ENCODE data around the gene SNAP91. TPM values are rescaled to one million over a fixed set of nuclear protein-coding genes. Genes with fewer than 3 reads are reported as not detected.

The SNAP91 gene
- total and polyA plus RNA-seq, 12 donors = 0.11 to 20.1 (median 3.3) TPM; not detected in 2

- 84 to 94% (median 88%) methylated on average over 2 of the region's 2 CpGs for WGBS, 4 donors
- no peak overlapping the region for H3K27ac ChIP-seq
- TF ChIP-seq CTCF (IDR thresholded peaks at IDR 0.05) (no peak), POLR2A (IDR thresholded peaks at IDR 0.05) (no peak)
- no peak for DNase-seq
- H3K9me3 ChIP-seq (replicated peaks in 1 of 3) = no peaks in the 10 kb centered on the region
- no peak overlapping the region for H3K4me3 ChIP-seq
- H3K4me1 ChIP-seq (replicated peaks in 1 of 2) = no peaks in the 10 kb centered on the region
- intact Hi-C loops (cut with DNase I) = no loop called here
- no peaks in the 10 kb centered on the region for H3K36me3 ChIP-seq (replicated peaks in 1 of 2)
- no peaks in the 10 kb centered on the region for H3K27me3 ChIP-seq
These were observed 14.0 kb upstream of the SNAP91 start for GRCh38 chr6:83722876-83723275.

- no peaks in the 10 kb centered on the region for H3K36me3 ChIP-seq (replicated peaks in 1 of 2)
- 75 to 82% (median 77%) methylated on average over 15 of the region's 15 CpGs for WGBS, 4 donors
- H3K27ac ChIP-seq = no peak overlapping the region
- no peak overlapping the region for H3K4me3 ChIP-seq
- intact Hi-C loops (cut with DNase I) = no loop called here
- no peaks in the 10 kb centered on the region for H3K27me3 ChIP-seq
- no peaks in the 10 kb centered on the region for H3K4me1 ChIP-seq (replicated peaks in 1 of 2)
- DNase-seq = no peak
- no peak for TF ChIP-seq CTCF (IDR thresholded peaks at IDR 0.05)
- no peak for TF ChIP-seq POLR2A (IDR thresholded peaks at IDR 0.05)
- no peaks in the 10 kb centered on the region for H3K9me3 ChIP-seq (replicated peaks in 1 of 3)
These were observed 8.9 kb upstream of the SNAP91 start for GRCh38 chr6:83717809-83718208.

GRCh38 chr6:83711958-83712357 is 3.1 kb upstream of the SNAP91 start:
- H3K27me3 ChIP-seq = peaks cover 26% of the 10 kb centered on the region
- no peak overlapping the region for H3K27ac ChIP-seq
- intact Hi-C loops (cut with DNase I) = no loop called here
- TF ChIP-seq CTCF (IDR thresholded peaks at IDR 0.05) (no peak), POLR2A (IDR thresholded peaks at IDR 0.05) (no peak)
- H3K4me1 ChIP-seq (replicated peaks in 1 of 2) = peaks cover 0 to 6% of the 10 kb centered on the region in 2 donors
- no peak for DNase-seq
- H3K36me3 ChIP-seq (replicated peaks in 1 of 2) = no peaks in the 10 kb centered on the region
- H3K4me3 ChIP-seq = no peak overlapping the region
- H3K9me3 ChIP-seq (replicated peaks in 1 of 3) = no peaks in the 10 kb centered on the region

GRCh38 chr6:83709748-83710050 is 798 bp upstream of the SNAP91 start:
- Histone ChIP-seq H3K36me3 (replicated peaks in 1 of 2) (no peaks in the 10 kb centered on the region), H3K4me3 (no peak overlapping the region)

More at GRCh38 chr6:83709748-83710050, 798 bp upstream of the SNAP91 start:
- Histone ChIP-seq H3K9me3 (replicated peaks in 1 of 3) (no peaks in the 10 kb centered on the region), H3K27ac (peak overlapping the region in 1 of 5 donors; percentile 67), H3K4me1 (replicated peaks in 1 of 2) (peaks cover 0 to 6% of the 10 kb centered on the region in 2 donors), H3K27me3 (peaks cover 26% of the 10 kb centered on the region)
- 26 to 37% (median 30%) methylated on average over 8 of the region's 8 CpGs for WGBS, 4 donors
- intact Hi-C loops (cut with DNase I) = no loop called here
- TF ChIP-seq CTCF (IDR thresholded peaks at IDR 0.05) = no peak
- no peak for TF ChIP-seq POLR2A (IDR thresholded peaks at IDR 0.05)
- DNase-seq = no peak

Measured in adrenal gland (tissue), 12 donors.